GM23338 (cell line): ENCODE data around the gene SLC8A3.

Source experiments
- CREB1 ChIP-seq: fragments of 250-450 bp; sonication (Bioruptor Pico); IDR thresholded peaks from 2 replicates; pipeline ENCODE4 v1.5.0; 2020; ENCODE audit warnings: low read depth, mild to moderate bottlenecking, moderate library complexity
- ETS1 ChIP-seq: IDR thresholded peaks from 2 replicates; pipeline ENCODE4 v1.6.1; 2016; ENCODE audit warnings: antibody characterized with exemption
- EZH2 ChIP-seq: fragments of 200-600 bp; sonication (generic); IDR thresholded peaks from one replicate; pipeline ENCODE4 v1.8.0; 2017; ENCODE audit warnings: antibody characterized with exemption, mild to moderate bottlenecking, low read depth; ENCODE audit not compliant: unreplicated experiment
- EZH2phosphoT487 ChIP-seq: fragments of 200-600 bp; sonication (generic); IDR thresholded peaks from one replicate; pipeline ENCODE4 v1.8.1; 2018; ENCODE audit warnings: antibody characterized with exemption; ENCODE audit not compliant: unreplicated experiment
- JUNB ChIP-seq: IDR thresholded peaks from one replicate; pipeline ENCODE4 v1.6.1; 2016; ENCODE audit warnings: antibody characterized with exemption; ENCODE audit not compliant: unreplicated experiment
- POLR2AphosphoS5 ChIP-seq: IDR thresholded peaks from 2 replicates; pipeline ENCODE4 v1.6.1; 2016; ENCODE audit warnings: antibody characterized with exemption, low read depth
- STAT1 ChIP-seq: IDR thresholded peaks from one replicate; pipeline ENCODE4 v1.6.1; 2016; ENCODE audit warnings: antibody characterized with exemption; ENCODE audit not compliant: unreplicated experiment
- ZNF114 ChIP-seq: fragments of 250-450 bp; sonication (Bioruptor Pico); IDR thresholded peaks from 2 replicates; pipeline ENCODE4 v1.5.0; 2020; ENCODE audit warnings: mild to moderate bottlenecking, moderate library complexity
- ZNF462 ChIP-seq: fragments of 250-450 bp; sonication (Bioruptor Pico); IDR thresholded peaks from 2 replicates; pipeline ENCODE4 v1.5.0; 2020; ENCODE audit warnings: mild to moderate bottlenecking, moderate library complexity
- TF ChIP-seq, protein P1 (sequence below), 2 experiments: fragments of 200-600 bp in 1 of 2; sonication (generic) in 1 of 2; conservative IDR thresholded peaks; 2 replicates each; pipeline versions ENCODE4 v1.5.1 to v1.6.1; 2016 to 2017; ENCODE audit warnings: antibody characterized with exemption in 2 of 2, low read depth in 2 of 2, mild to moderate bottlenecking in 2 of 2, moderate library complexity in 1 of 2
- TF ChIP-seq, protein P2 (sequence below): IDR thresholded peaks from one replicate; pipeline ENCODE4 v1.6.1; 2018; ENCODE audit warnings: antibody characterized with exemption; ENCODE audit not compliant: unreplicated experiment

- TF ChIP-seq, protein P1, sequence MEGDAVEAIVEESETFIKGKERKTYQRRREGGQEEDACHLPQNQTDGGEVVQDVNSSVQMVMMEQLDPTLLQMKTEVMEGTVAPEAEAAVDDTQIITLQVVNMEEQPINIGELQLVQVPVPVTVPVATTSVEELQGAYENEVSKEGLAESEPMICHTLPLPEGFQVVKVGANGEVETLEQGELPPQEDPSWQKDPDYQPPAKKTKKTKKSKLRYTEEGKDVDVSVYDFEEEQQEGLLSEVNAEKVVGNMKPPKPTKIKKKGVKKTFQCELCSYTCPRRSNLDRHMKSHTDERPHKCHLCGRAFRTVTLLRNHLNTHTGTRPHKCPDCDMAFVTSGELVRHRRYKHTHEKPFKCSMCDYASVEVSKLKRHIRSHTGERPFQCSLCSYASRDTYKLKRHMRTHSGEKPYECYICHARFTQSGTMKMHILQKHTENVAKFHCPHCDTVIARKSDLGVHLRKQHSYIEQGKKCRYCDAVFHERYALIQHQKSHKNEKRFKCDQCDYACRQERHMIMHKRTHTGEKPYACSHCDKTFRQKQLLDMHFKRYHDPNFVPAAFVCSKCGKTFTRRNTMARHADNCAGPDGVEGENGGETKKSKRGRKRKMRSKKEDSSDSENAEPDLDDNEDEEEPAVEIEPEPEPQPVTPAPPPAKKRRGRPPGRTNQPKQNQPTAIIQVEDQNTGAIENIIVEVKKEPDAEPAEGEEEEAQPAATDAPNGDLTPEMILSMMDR (conservative IDR thresholded peaks at IDR 0.05; ENCODE audit: low read depth in 2 of 2), result no peak
- no peak for TF ChIP-seq EZH2
- TF ChIP-seq ETS1, result no peak
- no peak for TF ChIP-seq POLR2AphosphoS5
- TF ChIP-seq EZH2phosphoT487, result no peak
- TF ChIP-seq CREB1 (CRISPR knock-in tag), result no peak
- TF ChIP-seq JUNB, result no peak
- TF ChIP-seq, protein P2, sequence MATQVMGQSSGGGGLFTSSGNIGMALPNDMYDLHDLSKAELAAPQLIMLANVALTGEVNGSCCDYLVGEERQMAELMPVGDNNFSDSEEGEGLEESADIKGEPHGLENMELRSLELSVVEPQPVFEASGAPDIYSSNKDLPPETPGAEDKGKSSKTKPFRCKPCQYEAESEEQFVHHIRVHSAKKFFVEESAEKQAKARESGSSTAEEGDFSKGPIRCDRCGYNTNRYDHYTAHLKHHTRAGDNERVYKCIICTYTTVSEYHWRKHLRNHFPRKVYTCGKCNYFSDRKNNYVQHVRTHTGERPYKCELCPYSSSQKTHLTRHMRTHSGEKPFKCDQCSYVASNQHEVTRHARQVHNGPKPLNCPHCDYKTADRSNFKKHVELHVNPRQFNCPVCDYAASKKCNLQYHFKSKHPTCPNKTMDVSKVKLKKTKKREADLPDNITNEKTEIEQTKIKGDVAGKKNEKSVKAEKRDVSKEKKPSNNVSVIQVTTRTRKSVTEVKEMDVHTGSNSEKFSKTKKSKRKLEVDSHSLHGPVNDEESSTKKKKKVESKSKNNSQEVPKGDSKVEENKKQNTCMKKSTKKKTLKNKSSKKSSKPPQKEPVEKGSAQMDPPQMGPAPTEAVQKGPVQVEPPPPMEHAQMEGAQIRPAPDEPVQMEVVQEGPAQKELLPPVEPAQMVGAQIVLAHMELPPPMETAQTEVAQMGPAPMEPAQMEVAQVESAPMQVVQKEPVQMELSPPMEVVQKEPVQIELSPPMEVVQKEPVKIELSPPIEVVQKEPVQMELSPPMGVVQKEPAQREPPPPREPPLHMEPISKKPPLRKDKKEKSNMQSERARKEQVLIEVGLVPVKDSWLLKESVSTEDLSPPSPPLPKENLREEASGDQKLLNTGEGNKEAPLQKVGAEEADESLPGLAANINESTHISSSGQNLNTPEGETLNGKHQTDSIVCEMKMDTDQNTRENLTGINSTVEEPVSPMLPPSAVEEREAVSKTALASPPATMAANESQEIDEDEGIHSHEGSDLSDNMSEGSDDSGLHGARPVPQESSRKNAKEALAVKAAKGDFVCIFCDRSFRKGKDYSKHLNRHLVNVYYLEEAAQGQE, result no peak
- TF ChIP-seq ZNF114 (CRISPR knock-in tag), result no peak
- no peak for TF ChIP-seq STAT1
- no peak for TF ChIP-seq ZNF462 (CRISPR knock-in tag)
These were observed 111.0 kb downstream of the SLC8A3 start for GRCh38 chr14:70077720-70078119.
